ENCODE results near the gene NOD1.

GRCh38 chr7:30423788-30424505 lies 54.6 kb downstream of the NOD1 start:
- no peak for TF ChIP-seq CTCF (IDR thresholded peaks at IDR 0.05)
- TF ChIP-seq POLR2A (IDR thresholded peaks at IDR 0.05), result no peak
